Omental fat pad (tissue), 4 donors: ENCODE measurements around the gene GNAZ. TPM values are rescaled to one million over a fixed set of nuclear protein-coding genes. Genes with fewer than 3 reads are reported as not detected.

Experiments
- ATAC-seq: fragments of 150-250 bp; one replicate; pipeline ENCODE4 v1.9.1; 2016; ENCODE audit warnings: mild to moderate bottlenecking, moderate library complexity; ENCODE audit not compliant: low FRiP score
- DNase-seq: peaks from one replicate; pipeline ENCODE4 v3.0.0-alpha.2; 2019; ENCODE audit warnings: low spot score
- total RNA-seq, 4 donors: library from RNA; depleted of rRNA; stranded (reverse); fragments of >200 nt; gene quantifications; one replicate each; pipeline ENCODE4 v1.1.0, GENCODE V29; 2016
- TF ChIP-seq, protein P1 (sequence below), 3 donors: fragments of 450-650 bp; IDR thresholded peaks; one replicate each; pipeline ENCODE4 v1.5.1; 2016 to 2017; ENCODE audit warnings: antibody characterized with exemption in 3 of 3, mild to moderate bottlenecking in 3 of 3, moderate library complexity in 2 of 3

Gene GNAZ
- total RNA-seq, 4 donors from 2014 or later = 8.6 to 25.1 (median 16.5) TPM

DNA sequence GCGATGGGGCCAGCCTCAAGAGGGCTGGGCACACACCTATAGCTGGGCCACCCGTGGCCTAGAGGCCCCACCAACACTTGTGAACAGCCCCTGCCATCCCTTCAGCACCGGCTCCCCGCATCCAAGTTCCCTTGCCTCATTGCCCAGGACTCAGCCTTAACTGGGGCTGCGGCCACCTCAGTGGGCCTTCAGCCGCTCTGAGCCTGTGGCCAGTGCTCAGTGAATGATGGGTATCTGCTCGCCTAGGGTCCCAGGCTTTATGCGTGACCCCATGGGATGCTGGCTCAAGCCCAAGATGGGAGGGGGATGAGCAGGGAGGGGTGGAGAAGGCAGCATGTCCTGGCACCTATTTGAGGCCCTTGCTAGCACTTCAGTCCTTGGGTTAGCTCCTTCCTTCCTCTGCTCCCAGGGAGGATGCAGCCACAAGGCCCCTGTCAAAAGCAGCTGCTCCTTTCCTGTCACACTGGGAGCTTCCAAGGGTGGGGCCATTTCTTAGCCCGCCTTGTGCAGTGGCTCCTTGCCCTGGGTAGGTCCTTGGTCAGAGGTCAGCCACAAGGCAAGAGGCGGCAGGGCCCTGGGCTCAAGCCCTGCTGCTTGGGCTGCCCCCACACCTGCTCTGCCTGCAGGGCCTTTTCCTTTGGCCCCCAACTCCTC lies 31.8 kb downstream of the GNAZ start:
- ATAC-seq (no peak), DNase-seq (no peak)
- TF ChIP-seq, protein P1, sequence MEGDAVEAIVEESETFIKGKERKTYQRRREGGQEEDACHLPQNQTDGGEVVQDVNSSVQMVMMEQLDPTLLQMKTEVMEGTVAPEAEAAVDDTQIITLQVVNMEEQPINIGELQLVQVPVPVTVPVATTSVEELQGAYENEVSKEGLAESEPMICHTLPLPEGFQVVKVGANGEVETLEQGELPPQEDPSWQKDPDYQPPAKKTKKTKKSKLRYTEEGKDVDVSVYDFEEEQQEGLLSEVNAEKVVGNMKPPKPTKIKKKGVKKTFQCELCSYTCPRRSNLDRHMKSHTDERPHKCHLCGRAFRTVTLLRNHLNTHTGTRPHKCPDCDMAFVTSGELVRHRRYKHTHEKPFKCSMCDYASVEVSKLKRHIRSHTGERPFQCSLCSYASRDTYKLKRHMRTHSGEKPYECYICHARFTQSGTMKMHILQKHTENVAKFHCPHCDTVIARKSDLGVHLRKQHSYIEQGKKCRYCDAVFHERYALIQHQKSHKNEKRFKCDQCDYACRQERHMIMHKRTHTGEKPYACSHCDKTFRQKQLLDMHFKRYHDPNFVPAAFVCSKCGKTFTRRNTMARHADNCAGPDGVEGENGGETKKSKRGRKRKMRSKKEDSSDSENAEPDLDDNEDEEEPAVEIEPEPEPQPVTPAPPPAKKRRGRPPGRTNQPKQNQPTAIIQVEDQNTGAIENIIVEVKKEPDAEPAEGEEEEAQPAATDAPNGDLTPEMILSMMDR (IDR thresholded peaks at IDR 0.05) = no peak

DNA sequence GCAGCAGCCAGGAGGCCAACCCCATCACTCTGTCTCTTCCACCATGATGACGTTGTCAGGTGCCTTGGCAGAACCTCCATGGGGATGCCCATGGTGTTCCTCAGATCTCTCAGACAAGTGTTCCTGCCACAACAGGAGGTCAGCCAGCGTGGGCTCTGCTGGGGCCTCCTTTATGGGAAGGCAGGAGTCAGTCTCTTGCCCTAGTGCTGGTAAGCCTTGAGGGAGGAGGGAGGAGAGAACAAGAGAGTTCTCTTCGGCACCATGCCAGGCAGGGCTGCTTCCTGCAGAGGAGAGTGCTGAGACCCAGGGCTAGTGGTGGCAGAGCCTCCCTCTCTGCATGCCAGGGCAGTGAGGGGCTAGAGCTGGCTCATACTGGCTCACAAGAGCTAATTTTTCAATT lies 32.5 kb downstream of the GNAZ start:
- TF ChIP-seq, protein P1 (IDR thresholded peaks at IDR 0.05) = no peak
- DNase-seq (no peak), ATAC-seq (no peak)

DNA sequence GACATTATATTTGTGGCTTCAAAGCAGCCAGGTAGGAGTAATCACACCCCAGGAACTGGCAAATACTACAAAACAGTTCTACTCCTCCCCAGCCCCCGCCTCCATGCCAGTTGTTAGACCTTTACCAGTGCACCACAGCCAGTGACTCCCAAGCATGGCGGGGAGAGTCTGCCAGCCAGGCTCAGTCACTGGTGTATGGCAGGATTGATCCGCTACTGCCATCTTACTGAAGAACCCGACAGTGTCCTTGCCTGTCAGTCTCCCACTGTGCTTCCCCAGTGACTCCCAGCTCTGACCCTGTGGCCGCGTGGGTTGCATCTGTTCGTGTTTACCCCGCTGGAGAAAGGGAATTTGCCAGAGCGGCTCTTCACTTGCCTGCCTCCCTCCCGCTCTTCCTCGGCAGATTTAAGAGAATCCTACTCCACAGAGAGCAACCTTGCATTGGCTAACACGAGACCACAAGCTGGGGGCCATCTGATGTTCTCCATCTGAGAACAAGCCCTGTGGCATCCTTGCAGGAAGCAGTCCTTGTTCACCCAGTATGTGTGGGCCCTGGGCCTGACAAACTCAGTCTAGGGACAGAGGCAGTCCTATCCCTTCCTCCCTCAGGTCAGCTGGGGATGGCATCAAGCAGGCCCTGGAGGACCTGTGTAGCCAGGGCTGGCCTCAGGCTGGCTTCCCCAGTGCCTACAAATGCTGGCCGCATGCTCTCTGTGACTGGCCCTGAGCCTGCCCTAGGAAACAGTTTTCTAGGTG lies 33.1 kb downstream of the GNAZ start:
- DNase-seq = no peak
- TF ChIP-seq, protein P1 (IDR thresholded peaks at IDR 0.05) = no peak
- no peak for ATAC-seq

DNA sequence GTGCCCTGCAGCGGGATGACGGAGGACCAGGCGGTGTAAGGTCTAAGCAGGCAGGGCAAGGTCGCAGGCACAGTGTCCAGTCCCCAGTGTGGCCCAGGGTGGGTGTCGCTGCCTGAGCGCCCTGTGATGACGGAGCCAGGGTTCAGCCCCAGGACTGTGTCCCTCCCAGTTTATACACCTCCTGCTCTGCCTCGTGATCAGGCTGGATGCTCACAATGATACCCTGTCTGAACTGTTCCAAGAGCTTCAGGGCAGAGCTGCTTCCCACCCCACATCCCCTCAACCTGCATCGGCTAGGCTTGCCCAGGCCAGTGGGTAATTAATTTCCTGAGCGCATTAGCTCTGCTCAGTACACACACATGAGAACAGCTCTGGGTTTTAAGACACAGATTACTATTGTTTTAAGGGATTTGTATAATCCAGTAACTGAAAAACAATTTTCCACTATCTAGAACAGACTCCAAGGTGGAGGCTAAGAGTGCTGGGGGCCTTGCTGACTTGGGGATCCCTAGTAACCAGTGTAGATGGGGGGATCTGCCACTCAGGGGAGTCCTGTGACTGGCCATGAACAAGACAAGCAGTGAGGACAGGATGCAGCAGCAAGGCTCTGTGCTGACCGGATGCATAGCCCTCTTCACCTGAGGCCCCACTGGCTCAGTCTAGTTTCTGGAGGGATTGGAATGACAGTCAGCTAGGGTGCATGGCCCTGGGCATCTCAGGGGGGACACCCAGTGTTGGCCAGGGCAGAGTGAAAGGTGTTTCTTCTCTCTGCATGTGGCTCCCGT lies 34.1 kb downstream of the GNAZ start:
- TF ChIP-seq, protein P1 (IDR thresholded peaks at IDR 0.05) = no peak
- no peak for DNase-seq
- no peak for ATAC-seq

DNA sequence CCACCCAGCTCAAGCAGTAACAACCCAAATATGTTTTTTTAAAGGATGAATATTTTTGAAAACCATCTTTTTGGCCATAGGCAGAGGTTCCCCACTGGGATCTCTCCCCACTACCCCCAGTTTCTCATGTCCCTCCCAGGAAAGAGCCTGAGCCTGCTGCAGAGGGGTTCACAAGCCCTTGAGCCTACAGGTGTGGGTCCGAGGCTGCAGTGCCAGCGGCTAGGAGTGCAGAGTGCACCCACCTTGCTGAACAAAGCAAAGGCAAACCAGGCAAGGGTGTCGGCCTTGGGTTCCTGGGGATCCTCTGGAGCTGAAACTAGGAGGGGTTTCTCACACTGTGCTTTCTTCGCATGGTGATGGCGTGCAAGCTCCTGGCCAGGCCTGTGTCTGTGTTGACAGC lies 35.0 kb downstream of the GNAZ start:
- TF ChIP-seq, protein P1 (IDR thresholded peaks at IDR 0.05) = no peak
- DNase-seq (no peak), ATAC-seq (no peak)

DNA sequence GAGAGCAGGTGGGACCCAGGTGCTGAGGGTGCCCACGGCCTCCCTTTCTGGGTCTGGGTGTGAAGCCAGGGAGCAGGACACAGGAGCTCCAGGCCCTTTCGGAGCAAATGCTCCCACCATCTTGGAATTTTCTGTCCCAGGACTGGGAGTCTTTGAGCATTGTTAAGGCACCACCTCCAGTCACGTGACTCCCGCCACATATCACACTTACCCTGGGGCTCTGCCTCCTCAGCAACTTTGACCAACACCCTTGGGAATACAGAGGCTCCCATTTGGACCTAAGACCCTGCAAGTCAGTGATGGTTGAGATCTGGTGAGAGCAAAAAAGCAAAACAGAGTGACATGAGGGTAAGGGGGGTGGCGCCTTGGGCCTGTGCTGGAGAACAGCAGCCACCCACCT lies 35.6 kb downstream of the GNAZ start:
- ATAC-seq = no peak
- TF ChIP-seq, protein P1 (IDR thresholded peaks at IDR 0.05) = no peak
- no peak for DNase-seq
